Activated T-cell treated with anti-CD3 and anti-CD28 coated beads for 1 hour (primary cell): Measurements from ENCODE around the gene TOGARAM1.

Source experiments
- DNase-seq: peaks from one replicate; pipeline ENCODE4 v3.0.0-alpha.2; 2020; ENCODE audit warnings: low read depth

The TOGARAM1 gene

DNA sequence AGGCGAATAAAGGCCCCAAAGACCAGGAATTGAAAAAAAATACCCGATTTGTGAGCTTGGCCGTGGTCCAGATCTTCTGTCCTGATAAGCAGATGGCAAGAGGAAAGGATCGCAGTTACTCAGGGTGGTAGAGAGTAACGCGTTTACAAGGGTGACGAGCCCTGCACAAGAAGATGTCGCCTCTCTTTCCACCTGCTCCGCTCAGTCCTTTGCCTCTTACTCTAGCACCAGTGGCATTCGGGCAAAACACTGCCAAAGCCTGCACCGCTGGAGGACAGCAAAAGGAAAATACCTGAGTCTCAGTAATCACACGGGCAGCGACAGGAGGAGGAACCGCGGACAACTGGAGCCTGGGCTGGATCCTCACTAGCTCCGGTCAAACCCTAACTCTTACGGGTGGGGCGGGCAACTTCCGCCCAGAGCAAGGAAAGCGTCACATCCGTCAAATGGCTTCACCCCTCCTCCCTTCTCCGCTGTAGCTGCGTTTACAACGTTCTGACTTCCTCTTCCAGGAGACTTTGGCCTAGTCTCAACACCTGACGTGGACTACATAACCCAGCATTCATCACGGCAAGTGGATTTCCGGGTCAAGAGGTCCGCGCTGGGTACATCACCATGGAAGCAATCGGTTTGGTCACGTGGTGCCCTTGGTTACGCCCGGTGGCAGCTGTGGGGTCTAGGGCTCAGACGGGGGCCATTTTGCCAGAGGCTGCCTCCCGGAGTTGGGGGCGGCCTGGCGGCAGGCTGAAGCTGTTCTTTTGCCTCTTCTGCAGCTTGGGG, at the start of gene TOGARAM1, which contains the start of gene KLHL28:
Gene TOGARAM1, plus strand, starts transcription at position 637 of the 780 bp plus-strand sequence. CDS start 232 bp downstream, outside the sequence.
Gene KLHL28, minus strand, starts transcription at position 394 of the 780 bp plus-strand sequence. CDS start 16,019 bp downstream, outside the sequence.
- DNase-seq, result peak; percentile 86

- DNase-seq, result no peak
Measured at GRCh38 chr14:44914849-44915248, 47.1 kb upstream of the TOGARAM1 start.

GRCh38 chr14:44928793-44929192, 33.2 kb upstream of the TOGARAM1 start:
- no peak for DNase-seq

DNA sequence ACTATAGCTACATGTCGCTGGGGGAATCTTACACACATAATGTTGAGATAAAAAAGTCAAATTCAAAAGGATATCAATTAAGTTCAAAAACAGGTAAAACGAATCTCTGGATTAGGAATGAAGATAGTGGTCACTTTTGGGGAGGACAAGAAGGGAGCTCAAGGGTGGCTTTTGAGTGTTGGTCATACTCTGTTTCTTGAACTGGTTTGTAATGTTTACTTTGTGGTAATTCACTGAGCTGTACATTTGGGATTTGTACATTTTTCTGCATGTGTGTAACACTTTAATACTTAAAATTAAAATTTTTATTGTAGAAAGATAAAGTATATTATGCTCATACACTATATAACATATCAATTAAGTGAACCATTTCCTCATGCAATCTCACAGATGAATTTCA, 26.8 kb upstream of the TOGARAM1 start:
- no peak for DNase-seq

DNA sequence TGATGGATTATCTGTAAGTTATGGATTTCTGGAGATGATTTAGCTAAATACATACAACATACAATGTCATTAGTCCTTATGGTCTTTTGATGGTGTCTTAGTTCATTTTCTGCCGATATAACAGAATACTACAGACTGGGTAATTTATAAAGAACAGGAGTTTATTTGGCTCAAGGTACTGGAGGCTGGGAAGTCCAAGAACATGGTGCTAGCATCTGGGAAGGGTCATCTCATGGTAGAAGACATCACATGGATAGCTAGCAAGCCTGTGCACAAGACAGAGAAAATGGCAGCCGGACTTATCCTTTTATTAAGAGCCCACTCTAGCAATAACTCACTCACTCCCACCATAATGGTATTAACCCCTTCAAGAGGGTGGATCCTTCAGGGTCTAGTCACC, 24.4 kb upstream of the TOGARAM1 start:
- DNase-seq, result no peak

DNA sequence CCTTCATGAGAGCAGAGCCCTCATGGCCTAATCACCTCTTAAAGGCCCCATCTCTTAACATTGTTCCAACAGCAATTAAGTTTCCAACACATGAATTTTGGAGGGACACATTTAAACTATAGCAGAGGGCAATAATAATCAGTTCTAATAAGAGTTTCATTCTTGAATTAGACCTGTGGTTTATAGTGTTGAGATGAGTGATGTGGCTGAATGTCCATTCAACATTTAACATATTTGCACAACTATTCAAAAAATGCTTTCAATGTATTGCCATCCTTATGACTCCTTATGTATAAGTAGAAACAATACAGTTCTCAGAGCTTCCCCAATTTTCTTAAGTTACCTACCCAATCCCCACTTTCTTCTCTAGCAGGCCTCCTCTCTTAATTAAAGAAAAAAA, 21.8 kb upstream of the TOGARAM1 start:
- DNase-seq, result no peak

GRCh38 chr14:44940944-44941343, 21.0 kb upstream of the TOGARAM1 start:
- no peak for DNase-seq

- no peak for DNase-seq
Measured at GRCh38 chr14:44941591-44941990, 20.4 kb upstream of the TOGARAM1 start.

GRCh38 chr14:44942436-44942835, 19.6 kb upstream of the TOGARAM1 start:
- no peak for DNase-seq

GRCh38 chr14:44944107-44944506, 17.9 kb upstream of the TOGARAM1 start:
- no peak for DNase-seq

DNA sequence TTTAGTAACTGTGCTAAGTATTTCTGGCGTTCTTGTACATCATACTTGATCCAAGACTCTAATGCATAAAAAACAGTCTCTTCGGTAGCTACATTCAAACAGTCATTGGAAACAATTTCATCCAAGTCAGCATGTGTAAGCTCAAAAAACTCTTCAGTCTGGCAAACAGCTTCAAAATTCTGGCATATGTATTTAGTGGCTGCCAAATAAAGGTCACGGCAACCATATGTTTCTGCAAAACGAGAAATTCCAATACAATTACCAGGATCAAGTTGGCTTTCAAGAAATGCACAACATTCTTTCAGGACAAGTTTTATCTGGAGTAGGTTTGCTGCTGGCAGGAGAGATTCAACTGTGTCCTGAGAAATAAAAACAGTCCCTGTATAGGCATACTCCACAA, 16.7 kb upstream of the TOGARAM1 start:
- DNase-seq, result no peak

DNA sequence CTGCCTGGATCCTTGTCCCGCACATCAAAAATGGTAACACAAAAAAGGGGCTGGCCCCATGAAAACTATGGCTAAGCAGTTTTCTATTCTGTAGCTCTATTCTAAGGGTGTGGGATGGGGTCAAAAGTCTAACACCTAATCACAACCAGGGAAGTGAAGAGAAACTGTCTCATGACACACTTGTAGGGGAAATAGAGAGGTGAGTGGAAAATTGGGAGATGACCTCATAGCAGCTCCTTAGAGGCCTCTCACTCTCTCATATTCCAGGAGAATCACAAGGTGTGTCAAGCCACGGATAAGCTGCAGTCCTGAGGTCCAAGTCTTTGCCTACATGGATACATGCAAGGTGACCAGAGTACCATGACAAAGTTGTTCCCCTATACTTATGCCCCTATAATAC, 10.9 kb upstream of the TOGARAM1 start:
- no peak for DNase-seq

DNA sequence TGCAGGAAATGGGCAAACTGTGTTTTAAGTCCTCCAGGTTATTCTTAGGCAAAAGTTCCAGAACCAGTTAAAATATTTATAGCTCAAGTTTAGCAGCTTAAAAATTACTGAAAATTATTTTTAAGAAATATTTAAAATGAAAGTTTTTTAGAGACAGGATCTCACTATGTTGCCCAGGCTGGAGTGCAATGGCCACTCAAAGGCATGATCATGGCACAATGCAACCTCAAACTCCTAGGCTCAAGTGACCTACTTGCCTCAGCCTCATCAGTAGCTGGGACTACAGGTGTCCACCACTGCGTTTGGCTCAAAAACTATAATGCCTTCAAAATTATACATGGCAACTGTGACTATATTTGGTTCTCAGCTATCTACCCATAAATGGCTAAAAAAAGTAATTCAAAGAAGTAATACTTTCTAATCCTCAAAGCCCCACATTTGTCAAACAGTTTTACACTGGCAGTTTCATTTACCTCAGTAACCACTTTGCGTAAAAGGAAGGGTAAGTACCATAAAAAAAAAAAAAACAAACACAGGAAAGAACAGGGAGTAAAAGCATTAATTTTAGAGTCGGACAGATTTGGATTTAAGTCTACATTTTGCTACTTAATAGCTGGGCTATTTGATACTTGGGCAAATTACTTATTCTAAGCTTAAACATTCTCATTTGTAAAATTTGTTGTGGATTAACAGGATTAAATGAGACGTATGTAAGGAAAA, 9.4 kb upstream of the TOGARAM1 start:
- DNase-seq, result no peak

- DNase-seq, result no peak
Measured at GRCh38 chr14:44954750-44955149, 7.2 kb upstream of the TOGARAM1 start.

DNA sequence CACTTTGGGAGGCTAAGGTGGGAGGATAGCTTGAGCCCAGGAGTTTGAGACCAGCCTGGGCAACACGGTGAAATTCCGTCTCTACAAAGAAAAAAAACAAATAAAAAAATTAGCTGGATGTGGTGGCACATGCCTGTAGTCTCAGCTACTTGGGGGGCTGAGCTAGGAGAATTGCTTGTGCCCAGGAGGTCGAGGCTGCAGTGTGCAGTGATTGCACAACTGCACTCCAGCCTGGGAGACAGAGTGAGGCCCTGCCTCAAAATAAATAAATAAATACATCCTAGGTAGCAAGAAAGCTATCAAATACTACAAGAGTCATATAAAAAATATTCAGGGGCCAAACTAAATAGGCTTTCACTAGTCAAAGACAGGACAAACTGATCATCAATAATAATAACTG, 6.5 kb upstream of the TOGARAM1 start:
- no peak for DNase-seq

- DNase-seq, result no peak
Measured at GRCh38 chr14:44956866-44957265, 5.1 kb upstream of the TOGARAM1 start.

DNA sequence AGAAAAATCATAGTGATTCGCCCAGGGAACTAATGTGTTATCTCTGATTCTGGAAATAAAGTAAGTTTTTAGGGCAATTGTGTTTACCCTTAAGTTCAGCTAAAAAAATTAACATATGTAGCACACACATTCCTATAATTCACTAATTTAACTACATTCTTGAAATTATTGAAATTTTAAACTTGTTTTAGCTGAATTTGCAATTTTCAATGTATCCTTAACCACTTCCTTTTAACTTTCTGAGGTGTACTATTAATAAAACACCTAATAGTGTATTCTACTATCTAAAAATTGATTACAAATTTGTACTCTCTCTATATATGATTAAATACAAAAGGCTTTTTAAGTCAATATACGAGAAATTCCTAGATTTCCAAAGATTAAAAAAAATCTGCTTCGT, 2.5 kb upstream of the TOGARAM1 start:
- no peak for DNase-seq

- no peak for DNase-seq
Measured at GRCh38 chr14:44960146-44960545, 1.8 kb upstream of the TOGARAM1 start.

GRCh38 chr14:44960646-44961045, 1.3 kb upstream of the TOGARAM1 start:
- no peak for DNase-seq

DNA sequence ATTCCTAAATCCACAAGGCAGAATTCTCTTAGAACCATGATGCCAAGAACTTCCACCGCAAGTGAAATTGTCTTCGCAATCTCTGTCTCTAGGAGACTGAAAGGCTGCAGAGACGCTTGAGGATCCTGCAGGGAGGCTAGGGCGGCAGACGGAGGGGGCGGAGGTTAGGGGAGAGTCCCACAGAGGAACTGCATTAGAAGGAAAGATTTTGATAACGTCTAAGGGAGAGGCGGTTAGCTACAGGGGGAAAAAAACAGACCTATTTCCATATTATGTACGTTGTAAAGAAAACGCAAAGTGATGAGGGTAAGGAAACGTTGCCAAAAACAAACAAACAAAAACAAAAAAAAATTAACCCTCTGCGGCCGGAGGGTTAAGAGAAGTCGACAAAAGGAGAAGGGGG, 838 bp upstream of the TOGARAM1 start:
- DNase-seq, result peak; percentile 38

- DNase-seq, result peak; percentile 22
Measured at GRCh38 chr14:44962334-44963043, 499 bp downstream of the TOGARAM1 start.

DNA sequence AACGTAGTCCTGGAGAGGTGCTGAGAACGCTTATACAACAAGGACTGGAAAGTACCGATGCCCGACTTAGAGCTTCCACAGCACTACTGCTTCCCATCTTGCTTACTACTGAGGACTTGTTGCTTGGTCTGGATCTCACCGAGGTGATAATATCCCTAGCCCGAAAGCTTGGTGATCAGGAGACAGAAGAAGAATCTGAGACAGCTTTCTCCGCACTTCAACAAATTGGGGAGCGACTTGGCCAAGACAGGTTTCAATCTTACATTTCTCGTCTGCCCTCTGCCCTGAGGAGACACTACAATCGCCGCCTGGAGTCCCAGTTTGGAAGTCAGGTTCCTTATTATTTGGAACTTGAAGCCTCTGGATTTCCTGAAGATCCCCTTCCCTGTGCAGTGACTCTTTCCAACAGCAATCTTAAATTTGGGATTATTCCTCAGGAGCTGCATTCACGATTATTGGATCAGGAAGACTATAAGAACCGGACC, 1.1 kb downstream of the TOGARAM1 start:
- DNase-seq, result no peak
